ENCODE data around the gene COPS2.

GRCh38 chr15:49075881-49076280 lies 79.5 kb downstream of the COPS2 start:
- TF ChIP-seq POLR2A (IDR thresholded peaks at IDR 0.05), result no peak
- no peak for TF ChIP-seq CTCF (IDR thresholded peaks at IDR 0.05)
